GM12878 (cell line): ENCODE results near the gene TRIM40. TPM values are rescaled to one million over a fixed set of nuclear protein-coding genes. Genes with fewer than 3 reads are reported as not detected.

ENCODE experiments used
- ATAC-seq: fragments of 200-7000 bp; cut with Tn5 transposase; 3 replicates; pipeline ENCODE4 v1.9.1; 2020; ENCODE audit warnings: mild to moderate bottlenecking, moderate library complexity
- BruUV-seq: library from RNA; stranded (reverse); fragments of 400-500 nt; replicated peaks from 2 replicates; lab custom pipeline; 2021; lab: Mats Ljungman, UMichigan
- CTCF ChIA-PET: fragments of 300-600 bp; sonication (Branson Sonifier 250); formaldehyde crosslinking; extraction: SDS; loops from one replicate; lab custom pipeline; 2021; ENCODE audit warnings: inconsistent platforms; lab: Yijun Ruan, JAX
- POLR2A ChIA-PET: fragments of 350-600 bp; formaldehyde crosslinking; extraction: SDS; loops from one replicate; lab custom pipeline; 2021; ENCODE audit warnings: inconsistent platforms; lab: Charles Lee
- RAD21 ChIA-PET: fragments of 300-600 bp; sonication (Branson Sonifier 250); formaldehyde crosslinking; loops from one replicate; lab custom pipeline; 2023; ENCODE audit warnings: antibody characterized with exemption; ENCODE audit not compliant: unreplicated experiment; lab: Charles Lee
- SMC1A ChIA-PET: fragments of 300-600 bp; sonication (Branson Sonifier 250); formaldehyde crosslinking; loops from one replicate; lab custom pipeline; 2023; ENCODE audit not compliant: unreplicated experiment, uncharacterized antibody; lab: Charles Lee
- DNase-seq: peaks from one replicate; pipeline ENCODE4 v3.0.0-alpha.2; 2011; ENCODE audit warnings: low read depth, low spot score
- FAIRE-seq: peaks from 3 replicates; lab custom pipeline; 2011; peaks lifted over from hg19 to GRCh38; lab: Jason Lieb, UNC
- H2AFZ ChIP-seq: 2 replicates; pipeline ENCODE4 v1.6.0; 2011; ENCODE audit warnings: low read depth, low read length, control low read depth; ENCODE audit not compliant: control insufficient read depth
- H3K27ac ChIP-seq: 2 replicates; pipeline ENCODE4 v1.5.1; 2011; ENCODE audit warnings: control low read depth; ENCODE audit not compliant: control insufficient read depth, insufficient read depth
- H3K27me3 ChIP-seq, 2 experiments: replicated peaks in 1 of 2; 2 replicates each; pipeline versions ENCODE4 v1.6.0 to v1.6.1; 2011; ENCODE audit warnings: low read length in 1 of 2; ENCODE audit not compliant: control insufficient read depth in 2 of 2, insufficient read depth in 2 of 2
- H3K36me3 ChIP-seq, 2 experiments: 2 replicates each; pipeline ENCODE4 v1.5.1; 2011; ENCODE audit warnings: low read length in 1 of 2; ENCODE audit not compliant: control insufficient read depth in 2 of 2, insufficient read depth in 2 of 2
- H3K4me1 ChIP-seq: 2 replicates; pipeline ENCODE4 v1.6.1; 2011; ENCODE audit warnings: mild to moderate bottlenecking, low read length, moderate library complexity, mixed read lengths; ENCODE audit not compliant: control insufficient read depth, insufficient read depth
- H3K4me2 ChIP-seq: 2 replicates; pipeline ENCODE4 v1.6.0; 2011; ENCODE audit warnings: control low read depth; ENCODE audit not compliant: control insufficient read depth, insufficient read depth
- H3K4me3 ChIP-seq: fragments of 200-600 bp; sonication (generic); 2 replicates; pipeline ENCODE4 v1.5.1; 2016
- H3K79me2 ChIP-seq: 2 replicates; pipeline ENCODE4 v1.6.0; 2011; ENCODE audit warnings: low read length; ENCODE audit not compliant: control insufficient read depth, insufficient read depth
- H3K9ac ChIP-seq: 2 replicates; pipeline ENCODE4 v1.8.0; 2011; ENCODE audit warnings: low read length, control low read depth, mixed read lengths; ENCODE audit not compliant: control insufficient read depth, insufficient read depth
- H3K9me3 ChIP-seq: replicated peaks from 3 replicates; pipeline ENCODE4 v1.5.1; 2011; ENCODE audit warnings: mild to moderate bottlenecking, low read length; ENCODE audit not compliant: control insufficient read depth, insufficient read depth
- H4K20me1 ChIP-seq: 2 replicates; pipeline ENCODE4 v1.6.0; 2011; ENCODE audit not compliant: control insufficient read depth, insufficient read depth
- MEF2B ChIP-seq: fragments of 450-650 bp; IDR thresholded peaks from 2 replicates; pipeline ENCODE4 v1.6.1; 2018; ENCODE audit warnings: mild to moderate bottlenecking, moderate library complexity; ENCODE audit not compliant: partially characterized antibody, poor library complexity, severe bottlenecking
- PRDM15 ChIP-seq: fragments of 450-650 bp; formaldehyde crosslinking; IDR thresholded peaks from 2 replicates; pipeline ENCODE4 v1.4.0; 2020; ENCODE audit warnings: mild to moderate bottlenecking, moderate library complexity
- SMARCA5 ChIP-seq: fragments of 450-650 bp; IDR thresholded peaks from 2 replicates; pipeline ENCODE4 v1.6.1; 2017; ENCODE audit warnings: mild to moderate bottlenecking
- TBL1XR1 ChIP-seq: IDR thresholded peaks from 2 replicates; pipeline ENCODE4 v1.6.1; 2012; ENCODE audit warnings: low read depth, low read length, improper control_type of control experiment
- ZNF384 ChIP-seq: IDR thresholded peaks from 2 replicates; pipeline ENCODE4 v1.6.1; 2012; ENCODE audit warnings: low read depth, mild to moderate bottlenecking, low read length, improper control_type of control experiment, borderline replicate concordance
- WGBS: methylation state at CpG from one replicate; pipeline ENCODE4 v1.1.6; 2016; ENCODE audit warnings: low lambda C conversion rate; ENCODE audit not compliant: insufficient replicate concordance, insufficient coverage; ENCODE audit errors: missing lambda C conversion rate; 5-methylcytosine and 5-hydroxymethylcytosine counted together
- in situ Hi-C: fragments of 300-500 bp; cut with MboI; formaldehyde crosslinking; loops from 9 replicates; pipeline ENCODE4 v1.14.3; 2018; ENCODE audit warnings: mixed read lengths
- intact Hi-C: fragments of 100-400 bp; cut with micrococcal nuclease; formaldehyde crosslinking; loops from one replicate; pipeline ENCODE4 v1.14.2; 2022; ENCODE audit not compliant: unreplicated experiment
- polyA plus RNA-seq, 11 experiments: library from polyadenylated mRNA; depleted of rRNA in 4 of 11; unstranded in 6 of 11; stranded (reverse) in 5 of 11; fragments of >200 nt; fragmentation: Nextera tagmentation in 4 of 11; fragmentation: Illumina TruSeq in 1 of 11; extraction: Ambion mirVana in 4 of 11; extraction: Trizol in 1 of 11; gene quantifications; 1 replicate in 1 of 11; 2 replicates in 10 of 11; pipeline versions ENCODE4 v1.2.1 to v1.2.3, GENCODE V29; 2011 to 2016; ENCODE audit warnings: inconsistent platforms in 2 of 11, missing spikeins in 2 of 11, low read depth in 1 of 11
- total RNA-seq, 4 experiments: library from RNA; depleted of rRNA in 3 of 4; stranded (reverse); fragments of >200 nt in 3 of 4; fragmentation: Illumina TruSeq in 1 of 4; extraction: Trizol in 1 of 4; gene quantifications; 2 replicates each; pipeline versions ENCODE4 v1.2.1 to v1.2.3, GENCODE V29; 2013 to 2021

Gene TRIM40
- total and polyA plus RNA-seq, 10 of the 15 experiments (the other 5 are each of a cell fraction or from before 2014, with no cell fraction given), result not detected

GRCh38 chr6:30142665-30143064 lies 6.7 kb downstream of the TRIM40 start:
- ATAC-seq (no peak), DNase-seq (no peak), FAIRE-seq (no peak)
- Histone ChIP-seq H3K4me1 (no peaks in the 10 kb centered on the region; the same call in 1 of the 2 replicates), H3K4me3 (no peak overlapping the region), H2AFZ (no peak overlapping the region), H3K79me2 (no peaks in the 10 kb centered on the region), H3K9me3 (no peaks in the 10 kb centered on the region), H3K9ac (no peak overlapping the region), H4K20me1 (no peaks in the 10 kb centered on the region), H3K36me3 (no peaks in the 10 kb centered on the region), H3K27ac (no peak overlapping the region), H3K27me3 (peaks cover 2 to 3% of the 10 kb centered on the region in 2 experiments; a peak in 2 of 4 replicates), H3K4me2 (no peak overlapping the region)
- ChIA-PET POLR2A (interaction anchor here (0.6 kb wide), 1 partner anchor 455 kb away, joined by 3 read pairs; no protein-coding TSS in a partner anchor), SMC1A (interaction anchor here (0.6 to 2.9 kb wide), 4 partner anchors 10 to 290 kb away, joined by 3 to 14 read pairs (median 4); no protein-coding TSS in a partner anchor), CTCF (interaction anchor here (1.7 to 3.8 kb wide), 2 partner anchors 9 to 38 kb away, joined by 5 to 28 read pairs; no protein-coding TSS in a partner anchor), RAD21 (interaction anchor here (0.6 kb wide), 1 partner anchor 80 kb away, joined by 3 read pairs; no protein-coding TSS in a partner anchor)
- no peak for TF ChIP-seq ZNF384
- TF ChIP-seq PRDM15 (CRISPR knock-in tag), result no peak
- no peak for TF ChIP-seq MEF2B
- no peak for TF ChIP-seq TBL1XR1
- TF ChIP-seq SMARCA5, result no peak
- WGBS, result 26% methylated on average over 3 of the region's 3 CpGs
- in situ Hi-C loops, result no loop called here
- intact Hi-C loops, result no loop called here
- BruUV-seq, result no TSS peak
